Natural killer cell (primary cell): ENCODE data around the gene MTAP. TPM values are rescaled to one million over a fixed set of nuclear protein-coding genes. Genes with fewer than 3 reads are reported as not detected.

Source experiments
- ATAC-seq, 3 donors: fragments of 150-1000 bp in 2 of 3; fragments of 200-7000 bp in 1 of 3; cut with Tn5 transposase; 1 replicate in 1 of 3; 2 replicates in 2 of 3; pipeline ENCODE4 v1.10.0; 2021; ENCODE audit warnings: mild to moderate bottlenecking in 2 of 3, moderate library complexity in 2 of 3
- DNase-seq, 2 donors: peaks; one replicate each; pipeline versions ENCODE4 v3.0.0 to v3.0.0-alpha.2; 2013 to 2021; ENCODE audit warnings: mixed read lengths in 1 of 2
- H3K27ac ChIP-seq: one replicate; pipeline ENCODE4 v1.5.1; 2013; ENCODE audit warnings: mild to moderate bottlenecking, low read length
- H3K27me3 ChIP-seq: one replicate; pipeline ENCODE4 v1.6.1; 2013; ENCODE audit warnings: low read length; ENCODE audit not compliant: control insufficient read depth, insufficient read depth
- H3K36me3 ChIP-seq: one replicate; pipeline ENCODE4 v1.6.1; 2013; ENCODE audit warnings: low read length; ENCODE audit not compliant: control insufficient read depth, insufficient read depth
- H3K4me1 ChIP-seq: one replicate; pipeline ENCODE4 v1.6.1; 2013; ENCODE audit warnings: low read length; ENCODE audit not compliant: control insufficient read depth, insufficient read depth
- H3K4me3 ChIP-seq: one replicate; pipeline ENCODE4 v1.5.1; 2013; ENCODE audit warnings: low read length
- H3K9me3 ChIP-seq: one replicate; pipeline ENCODE4 v1.6.1; 2013; ENCODE audit warnings: low read length; ENCODE audit not compliant: control insufficient read depth, insufficient read depth
- H3K27ac Mint-ChIP-seq, 2 donors: one replicate each; pipeline ENCODE4 v1.8.0; 2022; ENCODE audit warnings: mild to moderate bottlenecking in 2 of 2, mixed read lengths in 2 of 2, moderate library complexity in 1 of 2
- H3K27me3 Mint-ChIP-seq, 2 donors: one replicate each; pipeline ENCODE4 v1.8.0; 2022; ENCODE audit warnings: low read depth in 2 of 2, mixed read lengths in 2 of 2
- H3K36me3 Mint-ChIP-seq: one replicate; pipeline ENCODE4 v1.8.0; 2022; ENCODE audit warnings: mixed read lengths
- H3K4me1 Mint-ChIP-seq, 2 donors: one replicate each; pipeline ENCODE4 v1.8.0; 2022; ENCODE audit warnings: mixed read lengths in 2 of 2
- H3K4me3 Mint-ChIP-seq: one replicate; pipeline ENCODE4 v1.8.0; 2022; ENCODE audit warnings: mild to moderate bottlenecking, moderate library complexity, mixed read lengths
- H3K9me3 Mint-ChIP-seq, 2 donors: one replicate each; pipeline ENCODE4 v1.8.0; 2022; ENCODE audit warnings: mixed read lengths in 2 of 2
- CTCF ChIP-seq: fragments of 200-600 bp; IDR thresholded peaks from one replicate; pipeline ENCODE4 v1.8.0; 2022; ENCODE audit warnings: antibody characterized with exemption
- WGBS: methylation state at CpG from one replicate; pipeline ENCODE4 v1.1.7; 2013; ENCODE audit warnings: missing lambda C conversion rate; ENCODE audit not compliant: insufficient coverage; 5-methylcytosine and 5-hydroxymethylcytosine counted together
- intact Hi-C: fragments of 100-400 bp; cut with micrococcal nuclease; formaldehyde crosslinking; loops from one replicate; pipeline ENCODE4 v1.14.2; 2022
- total RNA-seq, 4 donors: library from RNA; stranded (reverse); fragments of 120-200 nt in 1 of 4; gene quantifications; one replicate each; pipeline versions ENCODE4 v1.2.3 to v1.2.4, GENCODE V29; 2013 to 2022

MTAP gene
- total RNA-seq, 3 donors from 2014 or later (not counting 1 experiment from before 2014, with no cell fraction given): 19.4 to 20.7 (median 19.6) TPM

GRCh38 chr9:21976334-21976875, 174.0 kb downstream of the MTAP start:
- Histone ChIP-seq H3K9me3 (no peaks in the 10 kb centered on the region), H3K4me3 (no peak overlapping the region), H3K36me3 (no peaks in the 10 kb centered on the region), H3K27me3 (peaks cover 91% of the 10 kb centered on the region), H3K4me1 (peaks cover 19% of the 10 kb centered on the region), H3K27ac (no peak overlapping the region)
- Mint-ChIP-seq H3K36me3 (no peaks in the 10 kb centered on the region), H3K9me3 (no peaks in the 10 kb centered on the region), H3K27me3 (peaks cover 76 to 87% of the 10 kb centered on the region in 2 donors), H3K4me1 (peaks cover 18 to 20% of the 10 kb centered on the region in 2 donors), H3K27ac (no peak overlapping the region), H3K4me3 (no peak overlapping the region)
- WGBS: 28% methylated on average over 18 of the region's 19 CpGs
- intact Hi-C loops: loop anchor here (10.0 kb wide), 1 partner anchor 92 kb away; no protein-coding TSS in a partner anchor
- ATAC-seq (no peak), DNase-seq (no peak)
- no peak for TF ChIP-seq CTCF

- H3K4me1 Mint-ChIP-seq: peaks cover 0 to 7% of the 10 kb centered on the region in 2 donors
- peaks cover 48 to 80% of the 10 kb centered on the region in 2 donors for H3K27me3 Mint-ChIP-seq
Observed at GRCh38 chr9:21982391-21982790, 180.0 kb downstream of the MTAP start.

GRCh38 chr9:21982861-21983560, 180.6 kb downstream of the MTAP start:
- H3K9me3 Mint-ChIP-seq: no peaks in the 10 kb centered on the region
- no CpG with 5 or more reads among the region's 1 CpG for WGBS
- no peak overlapping the region for H3K4me3 ChIP-seq
- H3K36me3 ChIP-seq: no peaks in the 10 kb centered on the region
- intact Hi-C loops: no loop called here
- ATAC-seq: no peak
- no peak overlapping the region for H3K4me3 Mint-ChIP-seq
- no peaks in the 10 kb centered on the region for H3K4me1 ChIP-seq
- H3K27ac ChIP-seq: no peak overlapping the region
- no peak for TF ChIP-seq CTCF
- H3K36me3 Mint-ChIP-seq: no peaks in the 10 kb centered on the region
- H3K9me3 ChIP-seq: no peaks in the 10 kb centered on the region
- peaks cover 0 to 7% of the 10 kb centered on the region in 2 donors for H3K4me1 Mint-ChIP-seq
- H3K27ac Mint-ChIP-seq: no peak overlapping the region
- peaks cover 70% of the 10 kb centered on the region for H3K27me3 ChIP-seq
- H3K27me3 Mint-ChIP-seq: peaks cover 47 to 80% of the 10 kb centered on the region in 2 donors
- DNase-seq: no peak

More at GRCh38 chr9:21982391-21982790, 180.0 kb downstream of the MTAP start:
- no peak for ATAC-seq
- Histone ChIP-seq H3K9me3 (no peaks in the 10 kb centered on the region), H3K4me1 (no peaks in the 10 kb centered on the region), H3K27ac (no peak overlapping the region), H3K4me3 (no peak overlapping the region), H3K36me3 (no peaks in the 10 kb centered on the region), H3K27me3 (peaks cover 70% of the 10 kb centered on the region)
- no peak overlapping the region for H3K27ac Mint-ChIP-seq
- DNase-seq: no peak
- intact Hi-C loops: no loop called here
- WGBS: no CpG with 5 or more reads among the region's 1 CpG
- no peak overlapping the region for H3K4me3 Mint-ChIP-seq
- no peak for TF ChIP-seq CTCF
- no peaks in the 10 kb centered on the region for H3K36me3 Mint-ChIP-seq
- H3K9me3 Mint-ChIP-seq: no peaks in the 10 kb centered on the region
